HG02642 (cell line): Measurements from ENCODE around the gene TJP2.
"Not testable (repeated sequence)": the region's sequence is repeated elsewhere in the genome, so short reads cannot be mapped to it uniquely, and the experiment has no call there.

Experiments
- ATAC-seq: cut with Tn5 transposase; IDR thresholded peaks from one replicate; pipeline ENCODE4 v1.9.1; 2021; ENCODE audit warnings: mild to moderate bottlenecking; ENCODE audit not compliant: unreplicated experiment, poor library complexity

TJP2 gene

GRCh38 chr9:69157751-69158466 is 16.2 kb upstream of the TJP2 start:
- ATAC-seq, result no peak

- no peak for ATAC-seq
Observed at GRCh38 chr9:69158471-69158870, 15.6 kb upstream of the TJP2 start.

GRCh38 chr9:69164573-69164972 is 9.5 kb upstream of the TJP2 start:
- not testable (repeated sequence) for ATAC-seq

- no peak for ATAC-seq
Observed at GRCh38 chr9:69165581-69165980, 8.5 kb upstream of the TJP2 start.

DNA sequence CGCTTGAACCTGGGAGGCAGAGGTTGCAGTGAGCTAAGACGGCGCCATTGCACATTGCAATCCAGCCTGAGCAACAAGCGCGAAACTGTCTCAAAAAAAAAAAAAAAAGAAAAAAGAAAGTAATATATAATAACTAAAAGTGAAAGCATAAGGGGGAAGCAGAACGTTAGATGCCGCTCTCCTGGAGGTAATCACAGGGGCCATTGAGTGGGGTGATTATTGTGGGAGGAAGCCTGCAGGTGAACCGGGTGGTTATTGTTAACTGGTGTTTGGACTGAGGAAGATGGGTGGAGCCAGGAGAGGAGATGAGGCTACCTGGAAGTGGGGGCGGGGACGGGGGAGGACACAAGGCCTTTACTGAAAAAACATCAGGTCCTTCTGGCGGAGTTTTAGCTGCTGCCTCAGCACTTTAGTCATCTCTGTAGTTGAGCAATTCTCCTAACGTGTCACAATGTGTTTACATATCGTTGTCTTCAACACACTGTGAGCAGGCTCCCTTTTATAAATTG is 5.3 kb upstream of the TJP2 start:
- ATAC-seq, result peak; percentile 49

DNA sequence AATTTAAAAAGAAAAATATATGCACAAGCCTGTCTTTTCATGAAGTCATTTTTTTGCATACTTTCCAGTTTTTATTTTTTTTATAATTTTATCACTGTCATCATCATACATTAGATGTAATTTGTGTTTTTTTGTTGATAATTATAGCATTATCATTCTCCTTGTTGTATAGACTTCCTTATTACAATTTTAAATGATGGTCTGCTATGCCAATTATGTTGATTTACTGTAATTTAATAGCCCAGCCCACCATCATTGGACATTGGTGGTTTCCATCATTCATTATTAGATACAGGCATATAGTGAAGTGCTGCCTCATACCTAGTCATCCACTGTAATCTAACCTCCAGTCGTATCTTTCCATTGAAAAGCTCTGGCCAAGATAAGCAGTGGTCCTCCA is 3.8 kb upstream of the TJP2 start:
- ATAC-seq, result no peak

DNA sequence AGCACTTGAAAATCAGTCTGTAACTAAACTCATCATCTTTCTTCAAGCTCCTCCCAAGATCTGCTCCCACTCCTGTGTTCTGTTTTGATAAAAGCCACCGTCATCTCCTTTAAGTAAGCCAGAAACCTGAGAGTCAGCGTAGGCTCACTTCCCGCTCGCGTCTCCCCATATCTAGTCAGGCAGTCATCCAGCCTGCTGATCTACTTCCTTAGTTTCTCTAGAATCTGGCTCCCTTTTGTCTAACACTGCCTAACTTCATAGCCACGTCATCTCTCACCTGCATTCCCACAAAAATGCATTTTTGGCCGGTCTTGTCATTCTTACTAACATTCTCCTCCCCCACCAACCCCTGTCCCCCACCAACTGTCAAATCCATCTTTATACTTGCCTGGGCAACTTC is 3.0 kb upstream of the TJP2 start:
- ATAC-seq, result no peak

DNA sequence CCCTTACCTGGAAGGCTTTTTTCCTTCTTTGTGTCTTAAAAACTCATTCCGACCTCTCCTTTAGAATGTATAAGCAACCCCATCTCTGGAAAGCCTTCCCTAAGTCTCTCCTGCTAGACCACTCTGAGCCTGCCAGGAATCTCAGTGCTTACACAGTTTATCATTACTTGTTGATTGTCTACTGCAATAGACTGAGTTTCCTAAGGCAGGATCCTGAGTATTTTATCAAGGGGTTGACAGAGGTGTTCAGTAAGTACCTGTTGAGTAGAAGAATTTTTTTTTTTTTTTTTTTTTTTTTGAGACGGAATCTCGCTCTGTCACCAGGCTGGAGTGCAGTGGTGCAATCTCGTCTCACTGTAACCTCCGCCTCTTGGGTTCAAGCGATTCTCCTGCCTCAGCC is 2.6 kb upstream of the TJP2 start:
- ATAC-seq, result no peak

- no peak for ATAC-seq
Observed at GRCh38 chr9:69172895-69173294, 1.2 kb upstream of the TJP2 start.

DNA sequence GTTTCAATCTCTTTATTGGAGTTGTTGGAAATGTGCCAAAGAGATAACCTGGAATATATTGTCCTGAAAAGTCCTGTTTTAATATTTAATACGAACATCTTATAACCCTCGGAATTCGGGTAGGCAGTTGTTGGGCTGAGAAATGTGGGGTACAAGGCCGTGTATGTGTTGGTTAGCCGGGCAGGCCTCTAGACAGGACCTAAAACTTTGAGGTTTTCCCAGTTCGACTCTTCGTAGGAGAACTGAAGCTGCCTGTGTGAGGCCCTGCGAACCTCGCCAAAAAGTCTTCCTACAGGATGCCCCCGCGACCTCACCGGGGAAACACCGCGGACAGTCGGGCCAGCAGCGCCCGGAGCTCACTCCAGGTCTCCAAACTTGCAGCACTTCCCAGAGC is 583 bp upstream of the TJP2 start:
- no peak for ATAC-seq

GRCh38 chr9:69174616-69175463 is 763 bp downstream of the TJP2 start:
- ATAC-seq, result peak; percentile 64

GRCh38 chr9:69175486-69175885 is 1.4 kb downstream of the TJP2 start:
- peak; percentile 14 for ATAC-seq

DNA sequence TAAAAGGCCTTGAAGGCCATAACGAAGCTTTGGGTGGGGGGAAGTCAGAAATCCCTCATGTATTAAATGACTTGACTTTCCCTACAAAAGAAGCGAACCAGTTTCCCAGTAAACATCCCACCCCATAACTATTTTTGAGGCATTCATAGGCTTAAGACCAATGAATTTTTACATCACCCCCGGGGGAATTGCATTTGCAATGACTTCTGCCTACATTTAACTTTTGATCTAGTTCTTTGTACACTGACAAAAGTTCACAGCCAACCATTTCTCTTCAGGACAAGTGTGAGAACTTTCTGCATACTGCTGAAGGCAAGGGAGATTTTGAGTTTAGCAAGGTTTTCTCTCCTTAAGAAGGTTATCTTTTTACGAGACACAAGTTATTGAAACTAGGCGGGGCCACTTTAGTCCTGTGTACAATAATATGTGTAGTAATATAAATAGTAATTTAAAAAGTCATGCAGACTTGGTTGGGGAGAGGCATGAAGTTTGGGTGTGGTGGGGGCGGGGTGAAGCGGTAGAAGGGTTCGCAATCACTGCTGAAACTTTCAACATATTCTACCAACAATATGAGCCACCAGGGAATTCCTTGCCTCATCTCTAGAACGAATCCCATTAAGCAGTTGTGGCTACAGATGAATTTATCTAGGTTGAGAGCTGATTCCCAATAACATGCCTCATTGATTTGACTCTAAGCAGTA is 2.5 kb downstream of the TJP2 start:
- no peak for ATAC-seq

GRCh38 chr9:69178583-69179011 is 4.5 kb downstream of the TJP2 start:
- ATAC-seq, result no peak

- no peak for ATAC-seq
Observed at GRCh38 chr9:69179037-69179436, 5.0 kb downstream of the TJP2 start.

- no peak for ATAC-seq
Observed at GRCh38 chr9:69180200-69180599, 6.1 kb downstream of the TJP2 start.

DNA sequence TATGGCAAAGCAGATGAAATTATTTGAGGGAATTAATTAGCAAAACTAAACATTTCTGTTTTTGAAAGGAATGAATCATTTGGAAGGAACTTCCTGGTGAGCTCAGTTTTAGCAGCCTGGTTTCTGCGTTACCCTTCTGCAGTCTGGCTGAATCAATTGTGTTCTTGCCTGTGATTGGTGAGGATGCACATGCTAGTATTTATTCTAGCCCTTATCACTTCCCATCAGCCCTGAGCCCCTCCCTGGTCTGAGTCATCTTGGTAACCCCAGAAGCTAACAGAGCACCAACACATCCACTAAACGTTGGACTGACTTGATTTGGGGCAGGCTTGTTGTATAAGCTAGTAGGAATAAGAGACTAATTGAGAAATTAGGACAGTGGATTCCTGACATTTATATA is 6.6 kb downstream of the TJP2 start:
- no peak for ATAC-seq

GRCh38 chr9:69181908-69182353 is 7.9 kb downstream of the TJP2 start:
- ATAC-seq, result no peak

GRCh38 chr9:69184266-69184665 is 10.2 kb downstream of the TJP2 start:
- ATAC-seq, result no peak

GRCh38 chr9:69186841-69187611 is 12.9 kb downstream of the TJP2 start:
- no peak for ATAC-seq
